GM18526 (cell line): ENCODE results near the gene ADAMTSL1.

Source experiments
- POLR2A ChIP-seq: IDR thresholded peaks from 3 replicates; pipeline ENCODE4 v1.6.1; 2011; ENCODE audit not compliant: insufficient read length; ENCODE audit errors: extremely low read depth

The ADAMTSL1 gene

GRCh38 chr9:18596920-18597319 is 123.0 kb downstream of the ADAMTSL1 start:
- no peak for TF ChIP-seq POLR2A

DNA sequence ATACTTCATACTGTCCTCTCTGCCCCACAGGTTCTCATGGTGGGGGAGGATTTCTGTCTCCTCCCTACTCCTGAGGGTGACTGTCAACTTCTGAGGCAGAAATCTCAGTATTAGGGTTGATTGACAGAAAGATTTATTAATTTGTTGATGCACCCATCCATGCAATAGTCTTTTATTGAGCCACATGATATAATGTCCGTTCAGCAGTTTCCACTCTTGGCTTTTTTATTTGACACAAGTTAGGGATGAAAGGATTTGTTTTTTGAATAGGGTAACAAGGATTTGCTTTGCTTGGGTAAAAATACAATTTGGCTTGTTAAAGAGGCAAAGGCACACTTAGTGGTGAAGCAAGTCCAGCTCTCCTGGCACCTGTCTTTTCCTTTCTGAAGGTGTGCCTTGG is 125.0 kb downstream of the ADAMTSL1 start:
- no peak for TF ChIP-seq POLR2A

GRCh38 chr9:18601026-18601425 is 127.1 kb downstream of the ADAMTSL1 start:
- TF ChIP-seq POLR2A = no peak

DNA sequence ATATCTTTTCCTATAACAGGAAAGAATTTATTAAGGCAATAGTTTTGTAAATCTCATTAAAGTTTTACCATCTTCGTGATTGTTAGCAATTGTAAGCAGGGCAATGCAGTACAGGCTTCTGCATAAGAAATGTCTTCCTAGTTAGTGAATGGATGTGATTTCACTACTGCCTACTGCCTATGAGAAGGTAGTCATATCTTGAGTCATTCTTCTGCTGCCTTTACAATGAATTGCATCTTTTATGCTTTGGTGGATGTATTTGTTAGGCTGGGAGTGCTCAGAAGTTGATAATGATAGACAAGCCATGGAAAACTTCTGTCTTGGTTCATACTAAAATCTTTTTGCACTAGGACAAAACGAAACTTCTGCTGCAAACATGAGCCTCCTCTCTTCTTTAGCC is 128.0 kb downstream of the ADAMTSL1 start:
- no peak for TF ChIP-seq POLR2A

GRCh38 chr9:18604767-18605730 is 131.1 kb downstream of the ADAMTSL1 start:
- TF ChIP-seq POLR2A = no peak

DNA sequence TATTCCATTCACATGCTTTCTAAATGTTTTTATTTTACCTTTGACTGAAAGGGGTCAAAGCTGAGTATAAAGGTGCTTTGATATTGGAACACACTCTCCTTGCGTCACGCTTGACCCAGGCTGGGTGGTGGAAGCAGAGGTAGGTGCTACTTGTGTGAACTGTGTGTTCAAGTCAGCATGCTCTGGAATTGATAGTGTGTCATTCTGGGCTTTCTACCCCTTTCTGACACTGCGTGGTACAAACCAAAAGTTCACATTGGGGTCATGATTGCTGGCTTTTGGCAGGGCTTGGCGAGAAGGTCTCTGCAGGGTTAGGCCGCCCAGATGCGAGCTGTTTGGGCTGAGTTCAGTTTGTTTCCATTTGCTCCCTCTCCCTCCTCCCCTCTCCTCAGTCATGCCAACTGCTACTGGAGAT is 131.8 kb downstream of the ADAMTSL1 start:
- TF ChIP-seq POLR2A = no peak

- no peak for TF ChIP-seq POLR2A
Observed at GRCh38 chr9:18606281-18606680, 132.3 kb downstream of the ADAMTSL1 start.

- TF ChIP-seq POLR2A = no peak
Observed at GRCh38 chr9:18606846-18607245, 132.9 kb downstream of the ADAMTSL1 start.

- TF ChIP-seq POLR2A = no peak
Observed at GRCh38 chr9:18608371-18608770, 134.4 kb downstream of the ADAMTSL1 start.

DNA sequence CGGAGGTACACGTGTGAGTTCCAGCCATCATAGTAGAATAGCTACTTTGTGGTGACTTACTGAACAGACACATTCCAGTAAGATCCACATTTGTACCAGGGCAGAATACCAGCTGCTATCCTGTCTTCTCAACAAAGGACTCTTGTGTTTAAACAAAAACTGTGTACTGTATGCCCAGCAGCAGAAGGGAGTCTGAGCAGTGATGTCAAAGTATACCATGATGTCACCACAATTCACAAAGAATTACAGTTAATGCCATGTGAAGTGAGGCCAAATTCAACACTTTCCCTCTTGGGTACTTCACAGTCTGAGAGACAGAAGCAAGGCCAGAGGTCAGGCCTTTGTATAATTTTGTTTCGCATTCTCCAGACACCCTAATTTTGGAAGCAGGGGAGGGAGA is 137.0 kb downstream of the ADAMTSL1 start:
- TF ChIP-seq POLR2A = no peak

- no peak for TF ChIP-seq POLR2A
Observed at GRCh38 chr9:18611971-18612370, 138.0 kb downstream of the ADAMTSL1 start.

DNA sequence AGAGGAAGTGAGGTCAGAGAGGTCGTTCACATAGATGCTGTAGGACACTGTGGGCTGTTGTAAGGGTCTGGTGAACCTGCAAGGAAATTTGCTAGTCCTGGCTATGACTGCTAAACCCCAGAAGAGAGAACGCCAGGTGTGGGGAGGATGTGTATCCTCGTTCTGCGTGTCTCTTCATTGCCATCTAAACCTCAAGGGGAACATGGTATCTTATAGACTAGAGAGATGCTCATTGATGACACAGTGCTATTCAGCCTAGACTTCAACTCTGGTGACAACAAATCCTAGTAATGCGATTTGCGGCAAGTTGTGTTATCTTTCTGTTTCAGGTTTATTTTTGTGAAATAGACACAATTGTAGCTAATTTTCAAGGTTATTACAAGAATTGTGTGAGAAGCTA is 140.2 kb downstream of the ADAMTSL1 start:
- TF ChIP-seq POLR2A = no peak

GRCh38 chr9:18614651-18615050 is 140.7 kb downstream of the ADAMTSL1 start:
- no peak for TF ChIP-seq POLR2A

DNA sequence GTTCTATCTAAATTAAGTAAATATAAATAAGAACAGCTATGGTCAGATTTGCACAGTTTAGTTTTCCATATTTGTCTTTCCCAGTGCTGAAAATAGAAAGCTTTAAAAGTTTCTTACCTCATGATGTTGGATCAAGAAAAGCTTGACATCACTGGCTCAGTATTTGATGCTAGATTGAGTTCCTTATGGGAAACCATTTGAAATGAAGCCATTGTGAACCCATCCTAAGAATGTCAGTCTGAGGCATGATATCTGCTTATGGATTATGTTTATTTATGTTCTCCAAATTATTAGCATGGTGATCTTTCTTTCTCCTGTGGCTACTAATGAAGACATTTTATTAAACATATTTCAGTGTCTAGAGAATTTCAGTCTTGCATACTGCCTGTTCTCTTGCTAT is 143.0 kb downstream of the ADAMTSL1 start:
- no peak for TF ChIP-seq POLR2A

DNA sequence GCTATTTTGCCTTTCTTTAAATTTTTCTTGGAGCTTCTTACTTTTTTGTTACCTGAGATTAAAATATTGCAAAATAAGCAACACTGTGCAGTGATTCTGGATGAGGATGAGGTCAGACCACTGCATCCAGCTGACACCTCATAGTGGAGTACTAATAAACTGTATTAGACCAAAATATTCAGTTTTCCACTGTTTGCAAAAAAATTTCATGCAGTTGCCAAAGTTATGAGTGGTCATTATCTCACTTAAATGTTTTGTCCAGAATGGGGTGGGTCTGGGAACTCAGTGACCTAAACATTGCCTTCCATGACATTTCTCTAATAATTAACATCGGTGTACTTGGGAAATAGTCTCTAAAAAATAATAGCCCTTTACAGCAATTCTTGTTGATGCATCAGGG is 143.8 kb downstream of the ADAMTSL1 start:
- TF ChIP-seq POLR2A = no peak

- TF ChIP-seq POLR2A = no peak
Observed at GRCh38 chr9:18618862-18619261, 144.9 kb downstream of the ADAMTSL1 start.

DNA sequence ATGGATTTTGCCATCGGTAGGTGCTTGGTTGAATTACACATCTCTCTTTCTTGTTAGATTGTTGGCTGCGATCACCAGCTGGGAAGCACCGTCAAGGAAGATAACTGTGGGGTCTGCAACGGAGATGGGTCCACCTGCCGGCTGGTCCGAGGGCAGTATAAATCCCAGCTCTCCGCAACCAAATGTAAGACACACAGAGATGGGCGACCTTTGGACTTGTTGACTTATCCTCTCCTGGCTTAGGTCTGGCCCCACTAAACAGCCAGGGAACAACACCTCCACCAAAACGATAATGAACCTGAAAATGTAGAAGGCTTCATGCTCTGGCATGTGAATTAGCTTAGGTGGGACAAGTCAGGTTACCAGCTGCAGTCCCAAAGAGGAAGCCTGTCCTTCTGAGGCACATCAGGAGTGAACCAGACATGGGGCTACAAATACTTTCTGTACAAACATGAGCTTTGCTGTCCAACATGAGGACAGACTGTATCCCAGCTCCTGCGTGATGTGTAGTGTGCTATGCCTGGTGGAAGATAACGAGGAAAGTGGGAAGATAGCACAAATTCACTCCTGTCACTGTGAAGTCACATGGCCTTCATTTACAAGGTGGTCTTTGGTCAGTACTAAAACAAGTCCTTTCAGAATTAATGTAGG is 148.4 kb downstream of the ADAMTSL1 start:
- TF ChIP-seq POLR2A = no peak
